MM.1S (cell line): ENCODE data around the gene AMOTL2.

Experiments used
- DNase-seq: peaks from one replicate; pipeline ENCODE4 v3.0.0-alpha.2; 2015
- H2AFZ ChIP-seq: fragments of 300-600 bp; sonication (generic); 2 replicates; pipeline ENCODE4 v1.6.0; 2016; ENCODE audit warnings: antibody characterized with exemption, low read length
- H3F3A ChIP-seq: fragments of 300-600 bp; sonication (generic); 2 replicates; pipeline ENCODE4 v1.6.1; 2016; ENCODE audit warnings: mild to moderate bottlenecking, antibody characterized with exemption, low read length, moderate library complexity, mixed read lengths; ENCODE audit not compliant: insufficient read depth
- H3K27ac ChIP-seq: fragments of 300-600 bp; sonication (generic); 2 replicates; pipeline ENCODE4 v1.5.1; 2016; ENCODE audit warnings: mild to moderate bottlenecking, low read length
- H3K27me3 ChIP-seq: fragments of 300-600 bp; sonication (generic); replicated peaks from 2 replicates; pipeline ENCODE4 v1.6.0; 2016; ENCODE audit warnings: low read length; ENCODE audit not compliant: insufficient read depth
- H3K36me3 ChIP-seq: fragments of 300-600 bp; sonication (generic); replicated peaks from 2 replicates; pipeline ENCODE4 v1.6.1; 2016; ENCODE audit warnings: mild to moderate bottlenecking, low read length, mixed read lengths; ENCODE audit not compliant: insufficient read depth
- H3K4me1 ChIP-seq: fragments of 300-600 bp; sonication (generic); 2 replicates; pipeline ENCODE4 v1.6.1; 2016; ENCODE audit warnings: low read length, mixed read lengths
- H3K4me2 ChIP-seq: fragments of 300-600 bp; sonication (generic); 2 replicates; pipeline ENCODE4 v1.6.0; 2016; ENCODE audit warnings: low read depth, low read length
- H3K4me3 ChIP-seq: fragments of 300-600 bp; sonication (generic); 2 replicates; pipeline ENCODE4 v1.5.1; 2016; ENCODE audit warnings: low read length, mixed read lengths
- H3K79me2 ChIP-seq: fragments of 300-600 bp; sonication (generic); 2 replicates; pipeline ENCODE4 v1.6.1; 2016; ENCODE audit warnings: mixed run types, low read length, mixed read lengths
- H3K9ac ChIP-seq: fragments of 300-600 bp; sonication (generic); 2 replicates; pipeline ENCODE4 v1.6.1; 2016; ENCODE audit warnings: low read length, mixed read lengths
- H3K9me2 ChIP-seq: fragments of 300-600 bp; sonication (generic); replicated peaks from 2 replicates; pipeline ENCODE4 v1.6.1; 2016; ENCODE audit warnings: mild to moderate bottlenecking, low read length, mixed read lengths; ENCODE audit not compliant: insufficient read depth
- H3K9me3 ChIP-seq: fragments of 300-600 bp; sonication (generic); replicated peaks from 2 replicates; pipeline ENCODE4 v1.6.1; 2016; ENCODE audit warnings: mild to moderate bottlenecking, low read length, mixed read lengths; ENCODE audit not compliant: insufficient read depth
- H4K20me1 ChIP-seq: fragments of 300-600 bp; sonication (generic); 2 replicates; pipeline ENCODE4 v1.6.1; 2016; ENCODE audit warnings: mild to moderate bottlenecking, low read length, moderate library complexity, mixed read lengths; ENCODE audit not compliant: insufficient read depth
- EZH2 ChIP-seq: fragments of 300-600 bp; sonication (generic); optimal IDR thresholded peaks from 2 replicates; pipeline ENCODE3; 2017; ENCODE audit warnings: low read depth, mild to moderate bottlenecking, antibody characterized with exemption, low read length, mixed read lengths
- EZH2phosphoT487 ChIP-seq: fragments of 300-600 bp; sonication (generic); IDR thresholded peaks from 2 replicates; pipeline ENCODE4 v1.6.1; 2018; ENCODE audit warnings: antibody characterized with exemption, low read length
- TF ChIP-seq, protein P1 (sequence below): fragments of 300-600 bp; sonication (generic); IDR thresholded peaks from 2 replicates; pipeline ENCODE4 v1.5.1; 2016; ENCODE audit warnings: antibody characterized with exemption, low read length, mixed read lengths

Gene AMOTL2

GRCh38 chr3:134313847-134314587, 60.2 kb downstream of the AMOTL2 start:
- Histone ChIP-seq H4K20me1 (no peaks in the 10 kb centered on the region), H3K27me3 (0 out of 2 replicates have a peak, but pooled peaks cover 4% of the 10 kb centered on the region), H3K9me2 (no peaks in the 10 kb centered on the region), H3K9me3 (no peaks in the 10 kb centered on the region), H3K36me3 (no peaks in the 10 kb centered on the region), H3K4me2 (no peak overlapping the region), H2AFZ (no peak overlapping the region), H3K4me3 (no peak overlapping the region), H3K4me1 (peaks cover 9% of the 10 kb centered on the region), H3F3A (no peaks in the 10 kb centered on the region), H3K27ac (no peak overlapping the region), H3K79me2 (no peaks in the 10 kb centered on the region), H3K9ac (no peak overlapping the region)
- DNase-seq = no peak
- TF ChIP-seq EZH2phosphoT487 (no peak), EZH2 (no peak)
- TF ChIP-seq, protein P1, sequence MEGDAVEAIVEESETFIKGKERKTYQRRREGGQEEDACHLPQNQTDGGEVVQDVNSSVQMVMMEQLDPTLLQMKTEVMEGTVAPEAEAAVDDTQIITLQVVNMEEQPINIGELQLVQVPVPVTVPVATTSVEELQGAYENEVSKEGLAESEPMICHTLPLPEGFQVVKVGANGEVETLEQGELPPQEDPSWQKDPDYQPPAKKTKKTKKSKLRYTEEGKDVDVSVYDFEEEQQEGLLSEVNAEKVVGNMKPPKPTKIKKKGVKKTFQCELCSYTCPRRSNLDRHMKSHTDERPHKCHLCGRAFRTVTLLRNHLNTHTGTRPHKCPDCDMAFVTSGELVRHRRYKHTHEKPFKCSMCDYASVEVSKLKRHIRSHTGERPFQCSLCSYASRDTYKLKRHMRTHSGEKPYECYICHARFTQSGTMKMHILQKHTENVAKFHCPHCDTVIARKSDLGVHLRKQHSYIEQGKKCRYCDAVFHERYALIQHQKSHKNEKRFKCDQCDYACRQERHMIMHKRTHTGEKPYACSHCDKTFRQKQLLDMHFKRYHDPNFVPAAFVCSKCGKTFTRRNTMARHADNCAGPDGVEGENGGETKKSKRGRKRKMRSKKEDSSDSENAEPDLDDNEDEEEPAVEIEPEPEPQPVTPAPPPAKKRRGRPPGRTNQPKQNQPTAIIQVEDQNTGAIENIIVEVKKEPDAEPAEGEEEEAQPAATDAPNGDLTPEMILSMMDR = no peak

GRCh38 chr3:134312873-134313846, 61.1 kb downstream of the AMOTL2 start:
- Histone ChIP-seq H3K27me3 (0 out of 2 replicates have a peak, but pooled peaks cover 4% of the 10 kb centered on the region), H2AFZ (no peak overlapping the region), H3K9me2 (no peaks in the 10 kb centered on the region), H3K4me3 (no peak overlapping the region), H3K4me1 (peaks cover 9% of the 10 kb centered on the region), H3K27ac (no peak overlapping the region), H3K36me3 (no peaks in the 10 kb centered on the region), H3K9me3 (no peaks in the 10 kb centered on the region), H3F3A (no peaks in the 10 kb centered on the region), H4K20me1 (no peaks in the 10 kb centered on the region), H3K79me2 (no peaks in the 10 kb centered on the region), H3K9ac (no peak overlapping the region), H3K4me2 (no peak overlapping the region)
- no peak for DNase-seq
- no peak for TF ChIP-seq EZH2
- no peak for TF ChIP-seq EZH2phosphoT487
- TF ChIP-seq, protein P1 = no peak

GRCh38 chr3:134312072-134312872, 62.0 kb downstream of the AMOTL2 start:
- H3K27me3 ChIP-seq = peaks cover 6% of the 10 kb centered on the region
- DNase-seq = no peak
- H2AFZ ChIP-seq = no peak overlapping the region
- H4K20me1 ChIP-seq = no peaks in the 10 kb centered on the region
- H3K9me3 ChIP-seq = no peaks in the 10 kb centered on the region
- H3K4me2 ChIP-seq = no peak overlapping the region
- no peaks in the 10 kb centered on the region for H3K36me3 ChIP-seq
- H3K4me1 ChIP-seq = peaks cover 9% of the 10 kb centered on the region
- H3K4me3 ChIP-seq = no peak overlapping the region
- no peak overlapping the region for H3K27ac ChIP-seq
- H3K9me2 ChIP-seq = no peaks in the 10 kb centered on the region
- TF ChIP-seq EZH2 = no peak
- no peak for TF ChIP-seq EZH2phosphoT487
- TF ChIP-seq, protein P1 = no peak
- H3F3A ChIP-seq = no peaks in the 10 kb centered on the region
- H3K9ac ChIP-seq = no peak overlapping the region
- no peaks in the 10 kb centered on the region for H3K79me2 ChIP-seq
